Endothelial cell of umbilical vein (primary cell): ENCODE data around the gene AMIGO3. TPM values are rescaled to one million over a fixed set of nuclear protein-coding genes. Genes with fewer than 3 reads are reported as not detected.

Experiments used
- BruUV-seq: library from RNA; stranded (reverse); fragments of 400-500 nt; replicated peaks from 2 replicates; lab custom pipeline; 2021; lab: Mats Ljungman, UMichigan
- CTCF ChIA-PET: fragments of 300-600, 350-600 bp; sonication (Branson Sonifier 250); formaldehyde crosslinking; loops from one replicate; lab custom pipeline; 2021; ENCODE audit warnings: antibody characterized with exemption, inconsistent platforms; lab: Charles Lee
- POLR2A ChIA-PET: fragments of 300-600, 350-600 bp; sonication (Branson Sonifier 250); formaldehyde crosslinking; loops from one replicate; lab custom pipeline; 2021; ENCODE audit warnings: antibody characterized with exemption, inconsistent platforms; lab: Charles Lee
- DNase-seq: peaks from one replicate; pipeline ENCODE4 v3.0.0-alpha.2; 2011; ENCODE audit warnings: low read depth, low spot score
- FAIRE-seq: peaks from 2 replicates; lab custom pipeline; 2011; peaks lifted over from hg19 to GRCh38; lab: Jason Lieb, UNC
- H2AFZ ChIP-seq: 2 replicates; pipeline ENCODE4 v1.6.0; 2012; ENCODE audit warnings: low read depth, low read length, control low read depth, inconsistent platforms
- H3K27ac ChIP-seq: 2 replicates; pipeline ENCODE4 v1.5.1; 2011; ENCODE audit warnings: low read depth, mild to moderate bottlenecking, control low read depth, low read length, moderate library complexity; ENCODE audit not compliant: insufficient read depth
- H3K27me3 ChIP-seq, 2 experiments: 2 replicates each; pipeline versions ENCODE4 v1.6.0 to v1.6.1; 2011; ENCODE audit warnings: low read length in 2 of 2, mixed read lengths in 1 of 2; ENCODE audit not compliant: control insufficient read depth in 2 of 2, insufficient read depth in 2 of 2
- H3K36me3 ChIP-seq, 2 experiments: 2 replicates in 1 of 2; 3 replicates in 1 of 2; pipeline ENCODE4 v1.5.1; 2011; ENCODE audit warnings: low read length in 2 of 2, mild to moderate bottlenecking in 1 of 2, moderate library complexity in 1 of 2; ENCODE audit not compliant: control insufficient read depth in 2 of 2, insufficient read depth in 2 of 2; ENCODE audit errors: extremely low read depth in 1 of 2
- H3K4me1 ChIP-seq: 3 replicates; pipeline ENCODE4 v1.5.1; 2011; ENCODE audit warnings: mild to moderate bottlenecking, low read length; ENCODE audit not compliant: control insufficient read depth, insufficient read depth; ENCODE audit errors: extremely low read depth
- H3K4me2 ChIP-seq: 2 replicates; pipeline ENCODE4 v1.6.1; 2011; ENCODE audit warnings: low read length, control low read depth, mixed read lengths; ENCODE audit not compliant: insufficient read depth
- H3K4me3 ChIP-seq, 3 experiments: fragments of 200-600 bp in 1 of 3; sonication (generic), shearing (Covaris generic) in 1 of 3; replicated peaks in 1 of 3; 2 replicates each; pipeline ENCODE4 v1.5.1; 2011 to 2016; ENCODE audit warnings: control low read depth in 3 of 3, low read length in 3 of 3, mild to moderate bottlenecking in 2 of 3, inconsistent platforms in 1 of 3, low read depth in 1 of 3, moderate library complexity in 1 of 3; ENCODE audit not compliant: insufficient read depth in 1 of 3
- H3K79me2 ChIP-seq: 2 replicates; pipeline ENCODE4 v1.6.0; 2012; ENCODE audit warnings: low read length, inconsistent platforms; ENCODE audit not compliant: control insufficient read depth, insufficient read depth
- H3K9ac ChIP-seq: replicated peaks from 2 replicates; pipeline ENCODE3; 2011; ENCODE audit warnings: low read length, control low read depth; ENCODE audit not compliant: insufficient read depth; ENCODE audit errors: extremely low read depth
- H3K9me1 ChIP-seq: replicated peaks from 3 replicates; pipeline ENCODE4 v1.6.0; 2011; ENCODE audit warnings: mild to moderate bottlenecking, low read length; ENCODE audit not compliant: control insufficient read depth, insufficient read depth; ENCODE audit errors: extremely low read depth
- H3K9me3 ChIP-seq: replicated peaks from 2 replicates; pipeline ENCODE4 v1.5.1; 2012; ENCODE audit warnings: low read length, inconsistent platforms; ENCODE audit not compliant: control insufficient read depth, insufficient read depth
- H4K20me1 ChIP-seq: replicated peaks from 2 replicates; pipeline ENCODE3; 2011; ENCODE audit warnings: mild to moderate bottlenecking, low read length; ENCODE audit not compliant: control insufficient read depth, insufficient read depth; ENCODE audit errors: extremely low read depth
- CTCF ChIP-seq, 2 donors: IDR thresholded peaks; 1 replicate in 1 of 2; 2 replicates in 1 of 2; pipeline ENCODE4 v1.5.1; 2011; ENCODE audit warnings: low read length in 2 of 2, mild to moderate bottlenecking in 2 of 2, moderate library complexity in 2 of 2, control low read depth in 1 of 2, inconsistent platforms in 1 of 2, low read depth in 1 of 2; ENCODE audit not compliant: insufficient read depth in 1 of 2; ENCODE audit errors: extremely low read depth in 1 of 2
- EZH2 ChIP-seq: IDR thresholded peaks from 2 replicates; pipeline ENCODE4 v1.6.1; 2012; ENCODE audit warnings: borderline replicate concordance, low read depth, mild to moderate bottlenecking, moderate library complexity, low read length, inconsistent platforms; ENCODE audit not compliant: severe bottlenecking
- FOS ChIP-seq: IDR thresholded peaks from 2 replicates; pipeline ENCODE4 v1.6.1; 2011; ENCODE audit warnings: mild to moderate bottlenecking, low read length, moderate library complexity, borderline replicate concordance; ENCODE audit not compliant: insufficient read depth
- GATA2 ChIP-seq: IDR thresholded peaks from 2 replicates; pipeline ENCODE4 v1.7.0; 2011; ENCODE audit warnings: low read depth, mild to moderate bottlenecking, moderate library complexity, mixed read lengths, low read length; ENCODE audit not compliant: insufficient read length, insufficient read depth
- JUN ChIP-seq: IDR thresholded peaks from 2 replicates; pipeline ENCODE4 v1.6.1; 2011; ENCODE audit warnings: borderline replicate concordance, low read depth; ENCODE audit not compliant: insufficient read length, insufficient read depth
- MAX ChIP-seq: IDR thresholded peaks from 2 replicates; pipeline ENCODE4 v1.6.1; 2011; ENCODE audit not compliant: insufficient read depth, insufficient read length
- MYC ChIP-seq: IDR thresholded peaks from one replicate; pipeline ENCODE4 v1.6.1; 2011; ENCODE audit warnings: mild to moderate bottlenecking, low read depth, low read length
- POLR2A ChIP-seq: IDR thresholded peaks from 2 replicates; pipeline ENCODE4 v1.6.1; 2012; ENCODE audit warnings: low read depth, mild to moderate bottlenecking, control low read depth, low read length
- POLR2AphosphoS5 ChIP-seq: IDR thresholded peaks from 2 replicates; pipeline ENCODE4 v1.6.1; 2012; ENCODE audit warnings: low read depth, mild to moderate bottlenecking, control low read depth, low read length, moderate library complexity; ENCODE audit not compliant: insufficient read depth
- dilution Hi-C: fragments of 300-500 bp; cut with MboI; formaldehyde crosslinking; loops from one replicate; pipeline ENCODE4 v1.15.0; 2019; ENCODE audit warnings: low sequenced_read_pairs; ENCODE audit not compliant: extremely low pct_ligation_motif_present
- intact Hi-C: fragments of 100-400 bp; cut with micrococcal nuclease; formaldehyde crosslinking; loops from one replicate; pipeline ENCODE4 v1.10.0; 2022
- polyA plus RNA-seq, 4 experiments: library from polyadenylated mRNA; depleted of rRNA in 3 of 4; stranded (reverse) in 3 of 4; unstranded in 1 of 4; fragments of >200 nt; gene quantifications; 2 replicates each; pipeline versions ENCODE4 v1.2.1 to v1.2.3, GENCODE V29; 2011 to 2012; ENCODE audit warnings: missing spikeins in 1 of 4
- total RNA-seq: library from RNA; stranded (reverse); gene quantifications from 2 replicates; pipeline ENCODE4 v1.2.3, GENCODE V29; 2021

The AMIGO3 gene
- total and polyA plus RNA-seq, 2 donors (not counting 3 experiments of a cell fraction or from before 2014, with no cell fraction given), result 0.21 TPM; not detected in 1

GRCh38 chr3:49751501-49751900 is 32.0 kb upstream of the AMIGO3 start:
- intact Hi-C loops (no loop called here), dilution Hi-C loops (no loop called here)
- Histone ChIP-seq H3K9ac (no peak overlapping the region), H4K20me1 (peaks cover 2% of the 10 kb centered on the region), H2AFZ (no peak overlapping the region), H3K9me1 (no peaks in the 10 kb centered on the region), H3K4me2 (no peak overlapping the region), H3K36me3 (no peaks in the 10 kb centered on the region), H3K4me1 (peaks cover 11% of the 10 kb centered on the region), H3K27ac (no peak overlapping the region), H3K79me2 (peaks cover 45% of the 10 kb centered on the region), H3K4me3 (no peak overlapping the region), H3K9me3 (no peaks in the 10 kb centered on the region), H3K27me3 (no peaks in the 10 kb centered on the region)
- ChIA-PET POLR2A (no interaction called here), CTCF (no interaction called here)
- FAIRE-seq (no peak), DNase-seq (no peak)
- no TSS peak for BruUV-seq
- TF ChIP-seq EZH2, result no peak
- no peak for TF ChIP-seq FOS
- TF ChIP-seq JUN, result no peak
- no peak for TF ChIP-seq CTCF (IDR thresholded peaks at IDR 0.05; ENCODE audit: extremely low read depth in 1 of 2, insufficient read depth in 1 of 2, low read depth in 1 of 2, low read length in 2 of 2)
- TF ChIP-seq POLR2AphosphoS5, result no peak
- TF ChIP-seq POLR2A, result no peak
- no peak for TF ChIP-seq GATA2
- no peak for TF ChIP-seq MAX
- no peak for TF ChIP-seq MYC
